RPMI8226 (cell line): Measurements from ENCODE around the gene GPRC5D.
A peak's percentile ranks its signal among the peaks of the same experiment; 100 is the strongest.

Source experiments
- DNase-seq: peaks from one replicate; pipeline ENCODE4 v3.0.0-alpha.2; 2015

GPRC5D gene

GRCh38 chr12:12933742-12934141 is 18.2 kb downstream of the GPRC5D start:
- DNase-seq: no peak

GRCh38 chr12:12930633-12931219 is 21.2 kb downstream of the GPRC5D start:
- DNase-seq: no peak

GRCh38 chr12:12929696-12930095 is 22.3 kb downstream of the GPRC5D start:
- DNase-seq: no peak

GRCh38 chr12:12927211-12928079 is 24.5 kb downstream of the GPRC5D start:
- DNase-seq: no peak

- no peak for DNase-seq
These were observed 25.3 kb downstream of the GPRC5D start for GRCh38 chr12:12926571-12927071.

- DNase-seq: no peak
These were observed 26.6 kb downstream of the GPRC5D start for GRCh38 chr12:12925388-12925787.

GRCh38 chr12:12924169-12924568 is 27.8 kb downstream of the GPRC5D start:
- DNase-seq: no peak

- DNase-seq: no peak
These were observed 29.0 kb downstream of the GPRC5D start for GRCh38 chr12:12922978-12923377.

GRCh38 chr12:12922191-12922616 is 29.8 kb downstream of the GPRC5D start:
- no peak for DNase-seq

- no peak for DNase-seq
These were observed 32.1 kb downstream of the GPRC5D start for GRCh38 chr12:12919666-12920435.

- no peak for DNase-seq
These were observed 33.1 kb downstream of the GPRC5D start for GRCh38 chr12:12918781-12919389.

- no peak for DNase-seq
These were observed 34.5 kb downstream of the GPRC5D start for GRCh38 chr12:12917517-12917916.

GRCh38 chr12:12916135-12916944 is 35.6 kb downstream of the GPRC5D start:
- peak; percentile 85 for DNase-seq

- DNase-seq: no peak
These were observed 36.3 kb downstream of the GPRC5D start for GRCh38 chr12:12915656-12916055.

- DNase-seq: no peak
These were observed 39.3 kb downstream of the GPRC5D start for GRCh38 chr12:12912711-12913110.

- DNase-seq: no peak
These were observed 42.0 kb downstream of the GPRC5D start for GRCh38 chr12:12909995-12910420.

GRCh38 chr12:12909228-12909994 is 42.6 kb downstream of the GPRC5D start:
- DNase-seq: peak; percentile 56

- no peak for DNase-seq
These were observed 43.3 kb downstream of the GPRC5D start for GRCh38 chr12:12908711-12909110.

- DNase-seq: peak; percentile 37
These were observed 43.7 kb downstream of the GPRC5D start for GRCh38 chr12:12908252-12908651.

GRCh38 chr12:12907552-12907951 is 44.4 kb downstream of the GPRC5D start:
- DNase-seq: no peak
